HG03457 (cell line): ENCODE measurements around the gene C6orf89.
"Not testable (repeated sequence)": the region's sequence is repeated elsewhere in the genome, so short reads cannot be mapped to it uniquely, and the experiment has no call there.

Experiments
- ATAC-seq: cut with Tn5 transposase; IDR thresholded peaks from one replicate; pipeline ENCODE4 v1.9.1; 2021; ENCODE audit warnings: moderate number of reproducible peaks; ENCODE audit not compliant: unreplicated experiment

C6orf89 gene

DNA sequence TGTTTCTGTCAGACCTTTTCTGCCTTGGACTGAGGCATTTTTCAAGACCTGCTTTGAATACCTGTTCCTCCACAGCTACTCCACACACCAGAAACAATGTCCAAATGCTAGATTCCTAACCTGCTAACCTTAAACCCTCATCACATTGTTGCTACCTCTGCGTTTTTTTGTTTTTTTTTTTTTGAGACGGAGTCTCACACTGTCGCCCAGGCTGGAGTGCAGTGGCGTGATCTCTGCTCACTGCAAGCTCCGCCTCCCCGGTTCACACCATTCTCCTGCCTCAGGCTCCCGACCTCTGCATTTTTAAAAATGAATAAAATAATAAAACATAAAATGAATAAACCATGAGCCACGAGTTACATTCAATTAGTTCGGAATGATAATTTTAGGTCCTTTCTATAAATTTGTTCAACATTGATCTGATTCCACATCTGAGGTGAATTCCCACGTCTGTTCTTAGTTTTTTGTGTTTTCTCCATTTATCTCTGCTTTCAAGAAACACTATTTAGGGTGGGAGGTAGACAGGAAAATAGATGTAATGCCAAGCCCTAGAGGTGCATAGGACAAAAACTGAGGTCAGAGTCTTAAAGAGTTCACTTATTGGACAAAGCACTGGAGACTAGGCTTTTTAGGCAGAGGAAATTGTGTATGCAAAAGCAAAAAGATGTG, 1.3 kb downstream of the C6orf89 start:
- no peak for ATAC-seq

DNA sequence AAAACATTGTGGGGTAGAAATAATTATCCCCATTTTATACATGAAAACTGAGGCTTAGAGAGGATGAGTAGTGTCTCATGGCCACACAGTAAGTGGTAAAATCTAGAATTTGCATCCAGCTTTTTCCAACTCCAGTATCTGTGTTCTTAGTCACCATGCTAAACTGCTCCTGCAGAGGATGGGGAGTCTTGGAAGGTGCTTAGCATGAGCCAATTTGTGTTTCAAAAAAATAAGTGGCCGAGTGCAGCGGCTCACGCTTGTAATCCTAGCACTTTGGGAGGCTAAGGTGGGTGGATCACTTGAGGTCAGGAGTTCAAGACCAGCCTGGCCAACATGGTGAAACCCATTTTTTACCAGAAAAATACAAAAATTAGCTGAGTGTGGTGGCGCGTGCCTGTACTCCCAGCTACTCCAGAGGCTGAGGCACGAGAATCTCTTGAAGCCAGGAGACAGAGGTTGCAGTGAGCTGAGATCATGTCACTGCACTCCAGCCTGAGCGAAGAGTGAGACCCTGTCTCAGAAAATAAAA, 2.4 kb downstream of the C6orf89 start:
- no peak for ATAC-seq

DNA sequence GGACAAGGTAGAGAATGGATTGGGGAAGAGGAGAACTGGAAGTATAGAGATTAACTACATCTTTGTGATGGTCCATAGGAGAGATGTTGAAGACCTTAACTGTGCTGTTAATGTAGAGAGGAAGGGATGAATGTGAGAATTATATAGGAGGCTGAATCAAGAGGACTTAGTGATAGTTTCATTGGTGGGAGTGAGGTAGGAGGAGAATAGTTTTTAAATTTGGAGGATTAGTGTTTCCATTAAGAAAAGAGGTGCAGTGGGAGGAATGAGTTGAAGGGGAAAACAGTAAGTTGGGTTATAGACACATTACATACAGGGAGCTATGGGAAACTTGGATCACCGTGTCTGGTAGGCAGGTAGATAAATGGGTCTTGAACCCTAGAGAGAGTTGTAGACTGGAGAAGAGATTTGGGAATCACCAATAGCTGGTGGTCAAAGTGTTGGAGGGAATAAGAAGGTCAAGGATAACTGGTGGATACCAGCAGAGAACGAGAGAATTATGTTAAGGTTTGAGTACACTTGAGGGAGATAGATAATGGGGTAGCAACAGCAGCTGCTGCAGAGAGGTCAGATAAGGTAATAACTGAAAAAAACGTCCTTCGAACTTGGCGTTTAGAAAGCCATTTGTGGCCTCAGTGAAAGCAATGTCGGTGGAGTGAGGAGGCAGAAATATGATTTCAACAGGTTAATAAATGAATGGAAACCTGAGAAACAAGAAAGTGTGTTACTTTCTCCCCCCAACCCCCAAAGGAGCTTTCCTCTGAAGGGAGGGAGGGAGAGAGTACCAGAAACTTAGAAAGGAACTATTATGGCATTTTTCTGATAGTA, 3.1 kb downstream of the C6orf89 start:
- ATAC-seq, result no peak

DNA sequence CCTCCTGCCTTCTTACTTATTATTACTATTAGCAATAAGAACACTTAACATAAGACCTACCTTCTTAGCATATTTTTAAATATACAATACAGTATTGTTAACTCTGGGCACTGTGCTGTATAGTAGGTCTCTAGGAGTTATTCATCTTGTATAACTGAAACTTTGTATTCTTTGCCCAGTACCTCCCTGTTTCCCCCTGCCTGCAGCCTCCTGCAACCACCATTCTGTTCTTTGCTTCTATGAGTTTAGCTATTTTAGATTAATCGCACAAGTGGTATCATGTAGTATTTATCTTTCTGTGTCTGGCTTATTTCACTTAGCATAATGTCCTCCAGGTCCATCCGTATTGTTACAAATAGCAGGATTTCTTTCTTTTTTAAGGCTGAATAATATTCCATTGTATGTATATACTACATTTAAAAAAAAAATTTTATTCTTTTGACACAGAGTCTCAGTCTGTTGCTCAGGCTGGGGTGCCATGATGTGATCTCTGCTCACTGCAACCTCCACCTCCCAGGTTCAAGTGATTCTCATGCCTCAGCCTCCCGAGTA, 4.4 kb downstream of the C6orf89 start:
- no peak for ATAC-seq

DNA sequence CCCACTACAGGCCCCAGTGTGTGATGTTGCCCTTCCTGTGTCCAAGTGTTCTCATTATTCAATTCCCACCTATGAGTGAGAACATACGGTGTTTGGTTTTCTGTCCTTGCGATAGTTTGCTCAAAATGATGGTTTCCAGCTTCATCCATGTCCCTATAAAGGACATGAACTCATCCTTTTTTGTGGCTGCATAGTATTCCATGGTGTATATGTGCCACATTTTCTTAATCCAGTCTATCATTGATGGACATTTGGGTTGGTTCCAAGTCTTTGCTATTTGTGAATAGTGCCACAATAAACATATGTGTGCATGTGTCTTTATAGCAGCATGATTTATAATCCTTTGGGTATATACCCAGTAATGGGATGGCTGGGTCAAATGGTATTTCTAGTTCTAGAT, 5.4 kb downstream of the C6orf89 start:
- not testable (repeated sequence) for ATAC-seq

DNA sequence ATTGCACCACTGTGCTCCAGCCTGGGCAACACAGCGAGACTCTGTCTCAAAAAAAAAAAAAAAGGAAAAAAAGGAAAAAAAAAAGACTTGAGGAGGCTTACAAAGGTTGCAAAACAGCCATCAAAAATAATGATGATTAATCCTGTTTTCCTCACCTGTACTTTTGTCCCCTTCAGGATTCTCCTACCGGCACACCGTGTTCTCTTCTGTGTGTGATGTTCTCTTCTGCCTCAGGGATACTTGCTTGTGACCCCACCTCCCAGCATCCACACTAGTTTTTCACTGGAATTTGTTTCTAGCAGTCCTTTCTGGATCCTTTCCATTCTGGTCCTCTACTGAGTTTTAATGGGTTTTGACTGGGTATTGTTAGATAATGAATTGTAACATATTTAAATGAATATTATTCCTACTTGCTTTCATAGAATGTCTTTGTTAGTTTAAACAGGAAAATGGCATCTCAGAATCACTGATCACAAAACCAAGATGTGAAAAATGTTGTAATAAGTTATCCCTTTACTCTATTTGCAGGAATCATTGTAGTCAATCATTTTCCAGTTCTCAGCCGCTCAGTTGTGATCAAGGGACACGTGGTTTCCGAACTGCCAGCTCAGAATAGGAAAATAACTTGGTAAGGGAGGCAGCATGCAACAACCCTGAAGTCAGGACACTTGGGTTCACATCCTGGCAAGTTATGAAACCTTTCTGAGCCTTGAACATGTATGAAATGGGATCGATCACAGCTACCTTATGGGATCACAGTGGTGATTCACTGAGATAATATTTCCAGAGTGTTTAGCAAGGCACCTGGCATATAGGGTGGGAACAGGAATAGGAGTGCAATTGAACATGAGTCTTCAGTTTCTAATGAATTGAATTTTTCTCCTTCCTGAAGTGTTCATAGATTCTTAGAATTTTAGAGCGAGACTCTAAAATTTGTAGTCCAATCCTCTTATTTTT, 8.5 kb downstream of the C6orf89 start:
- no peak for ATAC-seq

DNA sequence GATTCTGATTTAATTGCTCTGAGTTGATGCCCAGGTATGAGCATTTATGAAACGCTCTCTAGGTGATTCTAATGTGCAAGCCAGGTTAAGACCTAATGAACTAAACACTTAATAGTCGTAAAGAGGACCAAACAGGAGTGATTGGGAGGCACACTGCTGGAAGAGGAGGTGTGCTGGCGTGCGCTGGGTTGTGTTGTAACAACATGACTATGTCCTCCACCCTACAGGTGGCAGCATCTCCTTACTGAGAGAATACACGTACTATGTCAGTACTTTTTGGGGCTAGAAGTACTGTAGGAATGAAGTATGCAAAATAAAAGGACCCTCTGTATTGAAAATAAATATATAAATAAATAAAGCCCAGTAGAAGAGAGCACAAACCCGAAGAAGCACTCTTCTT, 11.9 kb downstream of the C6orf89 start:
- no peak for ATAC-seq

DNA sequence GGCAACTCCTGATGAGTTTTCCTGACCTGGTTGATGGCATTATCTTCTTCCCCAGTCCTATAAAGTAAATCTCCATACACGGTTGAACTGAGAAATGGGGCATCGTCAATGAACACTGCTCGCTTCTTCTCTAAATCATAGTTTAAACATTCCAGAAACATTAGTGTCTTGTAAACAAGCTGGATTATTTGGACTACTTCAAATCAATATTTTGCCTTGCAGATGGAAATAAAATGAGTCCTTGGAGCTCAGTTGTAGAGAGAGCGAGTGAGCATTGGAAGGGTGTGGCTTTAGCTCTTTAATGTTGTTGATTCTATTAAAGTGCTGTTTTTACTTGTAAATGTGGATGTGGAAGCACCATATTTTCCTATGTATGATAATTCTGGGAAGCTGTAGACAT, 18.4 kb downstream of the C6orf89 start:
- no peak for ATAC-seq

DNA sequence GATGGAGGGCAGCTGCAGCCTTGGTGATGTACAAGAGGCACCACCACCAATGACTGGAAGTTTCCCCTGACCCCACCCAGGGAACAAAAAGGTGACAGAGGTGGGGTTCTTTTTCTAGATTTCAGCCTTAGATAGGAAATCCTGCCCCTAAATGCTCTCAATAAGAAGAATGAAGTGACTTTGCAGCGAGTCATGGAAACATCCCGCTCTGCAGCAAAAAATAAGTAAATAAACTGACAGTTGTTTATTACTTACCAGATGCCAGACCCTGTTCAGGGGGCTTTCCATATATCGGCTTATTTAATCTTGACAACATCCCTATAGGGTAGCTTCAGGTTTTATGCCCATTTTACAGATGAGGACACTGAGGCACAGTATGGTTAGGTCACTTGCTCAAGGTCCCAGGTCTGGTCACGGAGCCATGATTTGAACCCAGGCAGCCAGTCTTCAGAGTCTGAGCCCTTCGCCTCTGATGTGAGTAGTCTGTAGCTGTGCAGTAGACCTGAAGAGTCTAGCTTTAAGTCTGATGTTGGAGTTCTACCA, 19.2 kb downstream of the C6orf89 start:
- ATAC-seq, result no peak

DNA sequence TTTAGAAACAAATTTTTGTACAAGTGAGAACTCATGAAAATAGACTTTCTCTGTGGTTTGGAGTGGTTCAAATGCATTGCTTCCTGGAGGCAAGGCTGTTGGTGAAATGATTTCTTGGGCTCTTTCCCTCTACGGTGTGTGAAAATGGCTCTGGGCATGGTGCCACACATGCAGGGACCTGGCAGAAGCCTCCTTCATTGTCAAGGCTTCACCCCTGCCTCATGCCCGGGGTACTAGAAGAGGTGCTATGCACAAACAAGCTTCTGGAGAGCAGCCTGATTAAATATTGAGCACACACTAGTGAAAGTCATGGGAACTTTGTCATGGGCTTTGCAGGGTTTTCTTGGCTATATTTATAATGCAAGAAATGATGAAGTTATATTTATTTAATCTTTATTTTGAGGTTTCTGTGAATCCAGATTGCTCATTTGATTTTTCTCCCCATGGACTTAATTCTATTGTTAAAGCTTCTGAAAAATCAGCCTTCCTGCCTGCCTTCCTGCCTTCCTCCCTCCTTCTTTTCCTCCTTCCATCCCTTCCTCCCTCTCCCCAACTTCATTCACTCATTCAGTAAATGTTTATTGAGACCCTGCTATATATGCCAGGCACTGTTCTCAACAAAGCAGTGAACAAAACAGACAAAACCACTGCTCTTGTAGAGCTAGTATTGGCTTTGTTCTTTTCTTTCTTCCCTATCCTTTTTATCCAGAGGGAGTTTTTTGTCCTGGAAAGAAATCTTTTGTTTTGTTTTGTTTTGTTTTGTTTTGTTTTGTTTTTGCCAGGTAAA, 21.0 kb downstream of the C6orf89 start:
- no peak for ATAC-seq

DNA sequence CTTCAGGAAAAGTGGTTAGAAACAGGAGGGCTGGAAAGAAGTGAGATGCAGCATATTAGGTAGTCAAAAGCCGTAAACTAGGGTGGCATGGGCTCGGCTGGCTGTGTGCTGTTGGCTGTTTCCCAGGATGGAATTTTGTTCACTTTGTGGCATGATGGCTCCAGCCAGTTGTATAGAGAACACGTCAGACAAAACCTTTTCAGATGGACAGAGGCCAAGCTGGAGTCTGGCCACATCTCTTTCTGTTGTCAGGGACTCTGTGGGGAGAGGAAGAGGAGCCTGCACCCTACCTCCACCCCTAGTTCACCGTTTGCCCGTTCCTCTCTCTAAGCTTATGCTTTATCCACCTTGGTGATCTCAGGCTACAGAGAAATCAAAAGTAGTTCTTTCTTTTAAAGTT, 22.0 kb downstream of the C6orf89 start:
- no peak for ATAC-seq

DNA sequence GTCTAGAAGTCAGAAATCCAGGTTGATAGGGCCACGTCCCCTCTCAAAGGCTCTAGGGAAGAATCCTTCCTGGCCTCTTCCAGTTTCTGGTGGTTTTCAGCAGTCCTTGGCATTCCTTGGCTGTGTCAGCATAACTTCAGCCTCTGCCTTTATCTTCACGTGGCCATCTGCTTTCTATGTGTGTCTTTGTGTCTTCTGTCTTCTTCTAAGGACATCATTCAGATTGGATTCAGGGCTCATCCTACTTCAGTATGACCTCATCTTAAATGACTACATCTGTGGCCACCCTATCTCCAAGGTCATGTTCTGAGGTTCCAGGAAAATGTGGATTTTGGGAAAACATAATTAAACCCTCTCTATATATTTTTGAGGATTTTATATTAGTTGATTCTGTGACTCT, 23.0 kb downstream of the C6orf89 start:
- no peak for ATAC-seq

DNA sequence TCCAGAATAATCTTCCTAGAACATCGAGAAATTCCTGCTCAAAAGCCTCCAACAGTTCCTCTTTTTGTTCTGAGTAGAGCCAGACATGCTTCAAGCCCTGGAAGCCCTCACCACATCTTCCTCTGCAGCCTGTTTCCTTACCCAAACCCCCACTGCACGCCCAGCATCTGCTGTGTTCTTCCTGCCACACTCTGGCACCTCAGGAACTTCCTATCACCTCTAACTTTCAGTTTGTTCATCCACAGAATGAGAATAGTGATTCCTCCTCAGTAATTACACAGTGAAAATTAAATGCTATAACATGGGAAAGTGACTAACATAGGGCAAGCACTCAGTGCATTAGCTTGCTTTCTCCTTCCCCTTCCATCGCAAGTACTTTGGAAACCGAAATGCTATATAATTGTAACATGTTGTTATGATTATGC, 26.3 kb downstream of the C6orf89 start:
- no peak for ATAC-seq

DNA sequence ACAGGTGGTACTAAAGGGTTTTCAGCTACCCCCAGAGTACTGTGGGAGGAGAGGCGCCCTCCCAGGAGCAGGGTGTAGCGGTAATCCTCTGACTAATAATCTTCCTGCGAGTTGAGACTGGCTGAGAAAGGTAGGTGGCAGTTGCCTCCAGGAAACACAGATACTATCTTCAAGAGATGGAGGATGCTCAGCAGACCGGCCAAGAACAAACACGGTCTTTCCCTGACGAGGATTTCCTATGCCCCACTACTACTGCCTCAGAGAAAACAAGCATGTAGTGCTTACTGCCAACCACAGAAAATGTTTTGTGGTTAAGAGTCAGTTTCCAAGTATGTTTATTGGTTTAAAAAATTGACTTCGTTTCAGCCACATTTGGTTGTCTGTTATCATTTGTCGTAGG, 26.8 kb downstream of the C6orf89 start:
- peak; percentile 88 for ATAC-seq

DNA sequence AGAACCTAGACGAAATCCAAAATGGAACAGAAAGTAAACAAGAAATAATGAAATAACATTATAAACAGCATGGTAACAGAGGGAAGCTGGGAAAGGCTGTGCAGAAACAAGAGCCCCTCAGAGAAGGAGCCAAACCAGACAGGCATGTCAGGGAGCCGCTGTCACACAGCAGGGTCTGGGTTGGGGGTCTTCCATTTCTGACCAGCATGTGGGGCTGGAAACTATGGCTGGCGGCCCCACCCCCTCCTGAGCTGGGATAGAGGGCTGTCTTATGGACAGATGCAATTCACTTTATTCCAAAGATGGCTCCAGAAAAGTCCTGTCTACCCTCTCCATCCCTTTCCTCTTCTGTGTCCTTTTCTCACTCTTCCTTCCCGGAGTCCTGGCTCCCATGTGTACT, 27.3 kb downstream of the C6orf89 start:
- peak; percentile 18 for ATAC-seq

DNA sequence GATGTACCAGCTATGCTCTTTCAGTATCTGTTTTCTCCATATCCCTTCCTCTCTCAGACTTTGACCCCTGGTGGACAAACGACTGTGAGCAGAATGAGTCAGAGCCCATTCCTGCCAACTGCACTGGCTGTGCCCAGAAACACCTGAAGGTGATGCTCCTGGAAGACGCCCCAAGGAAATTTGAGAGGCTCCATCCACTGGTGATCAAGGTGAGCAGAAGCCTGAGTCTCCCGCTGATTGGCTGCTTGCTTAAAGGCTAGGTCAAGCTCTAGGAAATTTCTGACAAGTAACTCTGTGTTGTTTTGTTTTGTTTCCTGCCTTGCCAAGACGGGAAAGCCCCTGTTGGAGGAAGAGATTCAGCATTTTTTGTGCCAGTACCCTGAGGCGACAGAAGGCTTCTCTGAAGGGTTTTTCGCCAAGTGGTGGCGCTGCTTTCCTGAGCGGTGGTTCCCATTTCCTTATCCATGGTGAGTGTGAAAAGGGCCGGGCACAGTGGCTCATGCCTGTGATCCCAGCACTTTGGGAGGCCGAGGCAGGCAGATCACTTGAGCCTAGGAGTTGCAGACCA, 28.6 kb downstream of the C6orf89 start:
- no peak for ATAC-seq

DNA sequence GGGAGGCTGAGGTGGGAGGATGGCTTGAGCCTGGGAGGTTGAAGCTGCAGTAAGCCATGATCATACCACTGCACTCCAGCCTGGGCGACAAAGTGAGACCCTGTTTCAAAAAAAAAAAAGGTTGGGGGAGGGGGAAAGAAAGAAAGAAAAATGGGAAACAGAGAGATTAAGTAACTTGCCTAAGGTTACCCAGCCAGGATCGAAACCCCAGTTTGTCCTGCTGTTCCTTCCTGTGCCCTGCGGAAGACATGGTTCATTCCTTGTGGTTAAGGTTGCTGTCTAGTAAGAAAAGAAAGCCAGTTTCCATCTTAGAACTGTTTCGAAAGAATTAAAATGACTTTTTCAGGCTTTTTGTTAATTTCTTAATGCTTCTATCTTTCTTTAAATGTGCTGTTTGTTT, 29.8 kb downstream of the C6orf89 start:
- ATAC-seq, result no peak

DNA sequence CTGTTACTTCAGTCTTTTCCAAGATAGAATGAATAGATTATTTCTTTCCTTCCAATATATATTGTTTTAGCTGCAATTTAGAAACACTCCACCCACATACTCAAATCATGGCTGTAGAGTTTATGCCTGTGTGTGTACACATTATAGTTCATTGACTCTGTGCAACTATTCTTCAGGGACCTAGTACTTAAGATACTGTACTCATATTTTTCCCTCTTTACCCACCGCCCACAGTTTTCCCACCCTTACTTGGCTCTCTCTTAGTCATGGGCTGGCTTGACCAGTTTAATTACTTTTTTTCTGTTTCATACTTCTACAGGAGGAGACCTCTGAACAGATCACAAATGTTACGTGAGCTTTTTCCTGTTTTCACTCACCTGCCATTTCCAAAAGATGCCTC, 30.4 kb downstream of the C6orf89 start:
- ATAC-seq, result no peak

DNA sequence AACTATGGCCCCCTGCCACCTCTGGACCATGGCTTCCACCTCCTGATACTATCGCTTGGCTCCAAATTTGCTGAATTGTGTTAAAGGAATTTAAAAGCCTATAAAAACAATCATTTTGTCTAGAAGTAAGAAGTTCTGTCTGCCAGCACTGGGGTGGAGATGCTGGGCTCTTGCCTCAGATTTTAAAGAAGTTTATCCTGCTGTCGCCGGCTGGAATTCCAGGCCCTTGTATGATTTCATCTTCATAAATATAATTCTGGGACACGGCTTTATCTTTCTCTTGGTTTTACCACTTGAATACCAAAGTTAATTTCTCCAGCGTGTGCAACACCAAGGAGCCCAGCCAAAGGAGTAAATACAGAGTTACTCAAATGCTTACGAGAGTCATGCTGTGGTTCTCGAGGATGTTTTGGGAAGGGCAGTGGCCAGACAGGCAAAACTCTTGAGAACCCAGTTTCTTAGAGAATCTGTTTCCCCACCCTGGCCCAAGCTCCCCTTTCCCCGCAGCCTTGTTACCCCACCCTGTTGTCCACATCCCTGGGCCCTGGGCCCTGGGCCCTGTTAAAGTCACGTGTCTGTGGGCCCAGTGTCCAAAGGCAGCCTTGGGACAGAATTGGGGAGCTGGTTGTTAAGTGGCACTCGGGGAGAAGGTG, 31.9 kb downstream of the C6orf89 start:
- no peak for ATAC-seq
